Measurements from ENCODE around the gene ZNF414.

Gene ZNF414

GRCh38 chr19:8485561-8486371 is 28.2 kb downstream of the ZNF414 start:
- H3K4me2 ChIP-seq (ENCODE audit: low read depth, low read length, poor library complexity, severe bottlenecking), result no peak overlapping the region
- peaks cover 98% of the 10 kb centered on the region for H3K36me3 ChIP-seq (ENCODE audit: insufficient read depth, low read length)

DNA sequence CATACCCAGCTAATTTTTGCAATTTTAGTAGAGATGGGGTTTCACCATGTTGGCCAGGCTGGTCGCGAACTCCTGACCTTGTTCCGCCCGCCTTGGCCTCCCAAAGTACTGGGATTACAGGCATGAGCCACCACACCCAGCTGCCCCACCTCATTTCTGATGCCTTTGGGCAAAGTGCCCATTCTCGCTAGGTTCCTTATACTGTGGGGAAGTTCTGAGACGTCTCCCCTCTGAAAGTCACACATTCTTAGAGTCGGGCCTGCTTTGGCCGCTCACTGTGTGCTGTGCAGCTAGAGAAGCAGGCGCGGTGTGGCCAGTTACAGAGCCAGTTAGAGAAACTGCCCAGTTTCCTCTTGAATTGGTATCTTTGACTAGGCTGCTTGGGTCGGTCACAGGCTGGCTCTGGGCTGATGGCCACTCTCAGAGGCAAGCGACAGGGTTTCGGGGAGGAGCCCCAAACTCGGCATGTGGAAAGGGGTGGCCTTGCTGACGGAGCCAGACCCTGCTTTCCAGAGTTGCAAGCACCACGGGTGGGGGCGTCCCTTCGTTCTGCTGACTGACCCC is 29.6 kb downstream of the ZNF414 start:
- Histone ChIP-seq H4K20me1 (ENCODE audit: insufficient read depth, low read length, poor library complexity, severe bottlenecking) (peaks cover 82% of the 10 kb centered on the region), H3F3A (ENCODE audit: low read depth) (0 out of 2 replicates have a peak, but pooled peaks cover 6% of the 10 kb centered on the region), H3K4me1 (ENCODE audit: insufficient read depth, low read length, poor library complexity, severe bottlenecking) (peaks cover 18% of the 10 kb centered on the region), H3K4me2 (ENCODE audit: low read depth, low read length, poor library complexity, severe bottlenecking) (no peak overlapping the region), H3K9me3 (ENCODE audit: insufficient read depth, low read depth, low read length) (no peaks in the 10 kb centered on the region), H3K9ac (ENCODE audit: low read depth, low read length, poor library complexity, severe bottlenecking) (no peak overlapping the region), H3K9me2 (replicated peaks; ENCODE audit: low read depth, low read length) (no peaks in the 10 kb centered on the region), H2AFZ (ENCODE audit: low read length) (no peak overlapping the region), H3K27me3 (ENCODE audit: insufficient read depth, low read length, poor library complexity, severe bottlenecking) (no peaks in the 10 kb centered on the region), H3K79me2 (ENCODE audit: insufficient read depth, low read length) (peaks cover 69% of the 10 kb centered on the region), H3K4me3 (ENCODE audit: low read length, poor library complexity, severe bottlenecking) (no peak overlapping the region), H3K36me3 (ENCODE audit: insufficient read depth, low read length) (peaks cover 91% of the 10 kb centered on the region)
- no peak for TF ChIP-seq EZH2phosphoT487 (IDR thresholded peaks at IDR 0.05; ENCODE audit: borderline replicate concordance)
- TF ChIP-seq, protein P1, sequence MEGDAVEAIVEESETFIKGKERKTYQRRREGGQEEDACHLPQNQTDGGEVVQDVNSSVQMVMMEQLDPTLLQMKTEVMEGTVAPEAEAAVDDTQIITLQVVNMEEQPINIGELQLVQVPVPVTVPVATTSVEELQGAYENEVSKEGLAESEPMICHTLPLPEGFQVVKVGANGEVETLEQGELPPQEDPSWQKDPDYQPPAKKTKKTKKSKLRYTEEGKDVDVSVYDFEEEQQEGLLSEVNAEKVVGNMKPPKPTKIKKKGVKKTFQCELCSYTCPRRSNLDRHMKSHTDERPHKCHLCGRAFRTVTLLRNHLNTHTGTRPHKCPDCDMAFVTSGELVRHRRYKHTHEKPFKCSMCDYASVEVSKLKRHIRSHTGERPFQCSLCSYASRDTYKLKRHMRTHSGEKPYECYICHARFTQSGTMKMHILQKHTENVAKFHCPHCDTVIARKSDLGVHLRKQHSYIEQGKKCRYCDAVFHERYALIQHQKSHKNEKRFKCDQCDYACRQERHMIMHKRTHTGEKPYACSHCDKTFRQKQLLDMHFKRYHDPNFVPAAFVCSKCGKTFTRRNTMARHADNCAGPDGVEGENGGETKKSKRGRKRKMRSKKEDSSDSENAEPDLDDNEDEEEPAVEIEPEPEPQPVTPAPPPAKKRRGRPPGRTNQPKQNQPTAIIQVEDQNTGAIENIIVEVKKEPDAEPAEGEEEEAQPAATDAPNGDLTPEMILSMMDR (conservative IDR thresholded peaks at IDR 0.05; ENCODE audit: low read length), result no peak

More at GRCh38 chr19:8485561-8486371, 28.2 kb downstream of the ZNF414 start:
- Histone ChIP-seq H3K79me2 (ENCODE audit: insufficient read depth, low read length) (peaks cover 55% of the 10 kb centered on the region), H3K9me2 (replicated peaks; ENCODE audit: low read depth, low read length) (no peaks in the 10 kb centered on the region), H3K4me1 (ENCODE audit: insufficient read depth, low read length, poor library complexity, severe bottlenecking) (peaks cover 18% of the 10 kb centered on the region), H3K27me3 (ENCODE audit: insufficient read depth, low read length, poor library complexity, severe bottlenecking) (no peaks in the 10 kb centered on the region), H3K4me3 (ENCODE audit: low read length, poor library complexity, severe bottlenecking) (no peak overlapping the region), H4K20me1 (ENCODE audit: insufficient read depth, low read length, poor library complexity, severe bottlenecking) (peaks cover 69% of the 10 kb centered on the region), H3K9ac (ENCODE audit: low read depth, low read length, poor library complexity, severe bottlenecking) (no peak overlapping the region), H3F3A (ENCODE audit: low read depth) (0 out of 2 replicates have a peak, but pooled peaks cover 6% of the 10 kb centered on the region), H3K9me3 (ENCODE audit: insufficient read depth, low read depth, low read length) (no peaks in the 10 kb centered on the region), H2AFZ (ENCODE audit: low read length) (no peak overlapping the region)
- TF ChIP-seq EZH2phosphoT487 (IDR thresholded peaks at IDR 0.05; ENCODE audit: borderline replicate concordance), result no peak
- TF ChIP-seq, protein P1 (conservative IDR thresholded peaks at IDR 0.05; ENCODE audit: low read length), result no peak

- Histone ChIP-seq H3K4me2 (ENCODE audit: low read depth, low read length, poor library complexity, severe bottlenecking) (no peak overlapping the region), H3K9me3 (ENCODE audit: insufficient read depth, low read depth, low read length) (no peaks in the 10 kb centered on the region), H3K36me3 (ENCODE audit: insufficient read depth, low read length) (peaks cover 90% of the 10 kb centered on the region), H3K4me1 (ENCODE audit: insufficient read depth, low read length, poor library complexity, severe bottlenecking) (peaks cover 17% of the 10 kb centered on the region), H3K79me2 (ENCODE audit: insufficient read depth, low read length) (peaks cover 76% of the 10 kb centered on the region), H4K20me1 (ENCODE audit: insufficient read depth, low read length, poor library complexity, severe bottlenecking) (peaks cover 89% of the 10 kb centered on the region), H3K4me3 (ENCODE audit: low read length, poor library complexity, severe bottlenecking) (no peak overlapping the region), H2AFZ (ENCODE audit: low read length) (no peak overlapping the region), H3K27me3 (ENCODE audit: insufficient read depth, low read length, poor library complexity, severe bottlenecking) (no peaks in the 10 kb centered on the region), H3K9me2 (replicated peaks; ENCODE audit: low read depth, low read length) (no peaks in the 10 kb centered on the region), H3F3A (ENCODE audit: low read depth) (0 out of 2 replicates have a peak, but pooled peaks cover 4% of the 10 kb centered on the region), H3K9ac (ENCODE audit: low read depth, low read length, poor library complexity, severe bottlenecking) (no peak overlapping the region)
- TF ChIP-seq, protein P1 (conservative IDR thresholded peaks at IDR 0.05; ENCODE audit: low read length), result no peak
- TF ChIP-seq EZH2phosphoT487 (IDR thresholded peaks at IDR 0.05; ENCODE audit: borderline replicate concordance), result no peak
Measured at GRCh38 chr19:8483165-8483564, 30.8 kb downstream of the ZNF414 start.
